ENCODE data around the gene HAVCR2.

DNA sequence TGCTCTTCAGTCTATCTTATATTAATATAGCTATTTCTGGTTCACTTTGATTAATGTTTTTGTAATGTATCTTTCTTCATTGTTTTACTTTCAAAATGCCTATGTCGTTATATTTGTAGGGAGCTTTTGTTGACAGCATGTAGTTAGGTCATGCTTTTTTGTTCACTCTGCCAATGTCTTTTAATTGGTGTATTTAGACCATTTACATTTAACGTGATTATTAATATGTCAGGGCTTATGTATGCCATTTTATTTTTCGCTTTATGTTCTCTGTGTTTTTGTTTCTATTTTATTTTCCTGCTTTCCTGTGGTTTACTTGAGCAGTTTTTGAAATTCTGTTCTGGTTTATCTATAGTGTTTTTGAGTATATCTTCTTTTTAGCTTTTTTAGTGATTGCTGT, 46.5 kb upstream of the HAVCR2 start:
- TF ChIP-seq, protein P1, sequence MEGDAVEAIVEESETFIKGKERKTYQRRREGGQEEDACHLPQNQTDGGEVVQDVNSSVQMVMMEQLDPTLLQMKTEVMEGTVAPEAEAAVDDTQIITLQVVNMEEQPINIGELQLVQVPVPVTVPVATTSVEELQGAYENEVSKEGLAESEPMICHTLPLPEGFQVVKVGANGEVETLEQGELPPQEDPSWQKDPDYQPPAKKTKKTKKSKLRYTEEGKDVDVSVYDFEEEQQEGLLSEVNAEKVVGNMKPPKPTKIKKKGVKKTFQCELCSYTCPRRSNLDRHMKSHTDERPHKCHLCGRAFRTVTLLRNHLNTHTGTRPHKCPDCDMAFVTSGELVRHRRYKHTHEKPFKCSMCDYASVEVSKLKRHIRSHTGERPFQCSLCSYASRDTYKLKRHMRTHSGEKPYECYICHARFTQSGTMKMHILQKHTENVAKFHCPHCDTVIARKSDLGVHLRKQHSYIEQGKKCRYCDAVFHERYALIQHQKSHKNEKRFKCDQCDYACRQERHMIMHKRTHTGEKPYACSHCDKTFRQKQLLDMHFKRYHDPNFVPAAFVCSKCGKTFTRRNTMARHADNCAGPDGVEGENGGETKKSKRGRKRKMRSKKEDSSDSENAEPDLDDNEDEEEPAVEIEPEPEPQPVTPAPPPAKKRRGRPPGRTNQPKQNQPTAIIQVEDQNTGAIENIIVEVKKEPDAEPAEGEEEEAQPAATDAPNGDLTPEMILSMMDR (IDR thresholded peaks at IDR 0.05; ENCODE audit: low read length), result no peak
- TF ChIP-seq EZH2phosphoT487 (IDR thresholded peaks at IDR 0.05; ENCODE audit: low read length), result no peak

All from MM.1S (cell line).